ENCODE data around the gene KCTD21. TPM values are rescaled to one million over a fixed set of nuclear protein-coding genes. Genes with fewer than 3 reads are reported as not detected.

Gene KCTD21
- total and polyA plus RNA-seq, 2 experiments from 2014 or later: 4.7 to 8.2 TPM

DNA sequence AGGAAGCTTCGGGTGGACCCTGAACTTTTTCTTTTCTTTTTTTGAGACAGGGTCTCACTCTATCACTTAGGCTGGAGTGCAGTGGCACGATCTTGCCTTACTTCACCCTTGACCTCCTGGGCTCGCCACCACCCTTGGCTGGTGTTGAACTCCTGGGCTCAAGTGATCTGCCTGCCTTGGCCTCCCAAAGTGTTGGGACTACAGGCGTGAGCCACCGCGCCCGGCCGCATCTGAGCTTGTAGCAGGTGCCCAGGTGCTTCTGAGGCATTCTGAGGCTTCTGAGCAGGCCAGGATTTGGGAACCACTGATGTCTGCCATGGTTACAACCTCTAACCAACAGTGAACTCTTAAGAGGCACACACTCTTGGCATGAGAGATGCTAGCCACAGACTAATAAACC lies 5.4 kb upstream of the KCTD21 start:
- Histone ChIP-seq H3K4me3 (no peak overlapping the region), H3K9me3 (ENCODE audit: low read depth) (no peaks in the 10 kb centered on the region), H4K20me1 (ENCODE audit: insufficient read depth, poor library complexity, severe bottlenecking) (peaks cover 2% of the 10 kb centered on the region), H3K4me2 (no peak overlapping the region), H3K9me2 (replicated peaks; ENCODE audit: insufficient read depth) (no peaks in the 10 kb centered on the region), H3K36me3 (replicated peaks; ENCODE audit: insufficient read depth, low read depth) (no peaks in the 10 kb centered on the region), H3K27me3 (no peaks in the 10 kb centered on the region), H2AFZ (no peak overlapping the region), H3K4me1 (ENCODE audit: insufficient read depth) (peaks cover 17% of the 10 kb centered on the region), H3K27ac (no peak overlapping the region), H3K79me2 (peaks cover 54% of the 10 kb centered on the region)
- DNase-seq (ENCODE audit: low spot score): no peak
- TF ChIP-seq EZH2phosphoT487 (IDR thresholded peaks at IDR 0.05; ENCODE audit: low read depth, severe bottlenecking, unreplicated experiment): no peak
- TF ChIP-seq EZH2 (IDR thresholded peaks at IDR 0.05; ENCODE audit: borderline replicate concordance): no peak
- TF ChIP-seq, protein P1, sequence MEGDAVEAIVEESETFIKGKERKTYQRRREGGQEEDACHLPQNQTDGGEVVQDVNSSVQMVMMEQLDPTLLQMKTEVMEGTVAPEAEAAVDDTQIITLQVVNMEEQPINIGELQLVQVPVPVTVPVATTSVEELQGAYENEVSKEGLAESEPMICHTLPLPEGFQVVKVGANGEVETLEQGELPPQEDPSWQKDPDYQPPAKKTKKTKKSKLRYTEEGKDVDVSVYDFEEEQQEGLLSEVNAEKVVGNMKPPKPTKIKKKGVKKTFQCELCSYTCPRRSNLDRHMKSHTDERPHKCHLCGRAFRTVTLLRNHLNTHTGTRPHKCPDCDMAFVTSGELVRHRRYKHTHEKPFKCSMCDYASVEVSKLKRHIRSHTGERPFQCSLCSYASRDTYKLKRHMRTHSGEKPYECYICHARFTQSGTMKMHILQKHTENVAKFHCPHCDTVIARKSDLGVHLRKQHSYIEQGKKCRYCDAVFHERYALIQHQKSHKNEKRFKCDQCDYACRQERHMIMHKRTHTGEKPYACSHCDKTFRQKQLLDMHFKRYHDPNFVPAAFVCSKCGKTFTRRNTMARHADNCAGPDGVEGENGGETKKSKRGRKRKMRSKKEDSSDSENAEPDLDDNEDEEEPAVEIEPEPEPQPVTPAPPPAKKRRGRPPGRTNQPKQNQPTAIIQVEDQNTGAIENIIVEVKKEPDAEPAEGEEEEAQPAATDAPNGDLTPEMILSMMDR (IDR thresholded peaks at IDR 0.05; ENCODE audit: poor library complexity): no peak
- WGBS (ENCODE audit: low lambda C conversion rate, missing lambda C conversion rate): 89% methylated on average over 8 of the region's 8 CpGs

DNA sequence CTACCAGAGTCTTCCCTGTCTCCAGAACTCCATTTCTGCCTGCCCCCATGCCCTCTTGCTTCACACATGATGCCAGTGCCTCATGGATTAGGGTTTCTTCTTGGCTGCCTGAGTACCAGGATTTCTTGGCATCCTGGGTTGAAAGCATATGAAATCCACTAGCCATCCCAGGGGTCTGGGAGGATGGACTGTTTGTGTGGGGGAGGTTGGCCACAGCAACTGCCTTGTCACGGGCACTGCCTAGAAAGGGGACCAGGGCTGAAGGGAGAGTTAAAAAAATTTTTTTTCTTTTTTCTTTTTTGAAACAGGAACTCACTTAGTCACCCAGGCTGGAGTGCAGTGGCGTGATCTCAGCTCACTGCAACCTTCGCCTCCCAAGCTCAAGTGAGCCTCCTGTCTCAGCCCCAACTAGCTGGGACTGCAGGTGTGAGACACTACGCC lies 4.5 kb upstream of the KCTD21 start:
- WGBS (ENCODE audit: low lambda C conversion rate, missing lambda C conversion rate): 93% methylated on average over 4 of the region's 4 CpGs
- no peaks in the 10 kb centered on the region for H3K27me3 ChIP-seq
- no peaks in the 10 kb centered on the region for H3K9me2 ChIP-seq (replicated peaks; ENCODE audit: insufficient read depth)
- H3K36me3 ChIP-seq (replicated peaks; ENCODE audit: insufficient read depth, low read depth): no peaks in the 10 kb centered on the region
- no peak overlapping the region for H2AFZ ChIP-seq
- H3K9me3 ChIP-seq (ENCODE audit: low read depth): no peaks in the 10 kb centered on the region
- H4K20me1 ChIP-seq (ENCODE audit: insufficient read depth, poor library complexity, severe bottlenecking): peaks cover 2% of the 10 kb centered on the region
- no peak for DNase-seq (ENCODE audit: low spot score)
- H3K4me3 ChIP-seq: no peak overlapping the region
- no peak overlapping the region for H3K4me2 ChIP-seq
- no peak overlapping the region for H3K27ac ChIP-seq
- H3K79me2 ChIP-seq: peaks cover 55% of the 10 kb centered on the region
- peaks cover 17% of the 10 kb centered on the region for H3K4me1 ChIP-seq (ENCODE audit: insufficient read depth)
- TF ChIP-seq, protein P1 (IDR thresholded peaks at IDR 0.05; ENCODE audit: poor library complexity): no peak
- TF ChIP-seq EZH2 (IDR thresholded peaks at IDR 0.05; ENCODE audit: borderline replicate concordance): no peak
- no peak for TF ChIP-seq EZH2phosphoT487 (IDR thresholded peaks at IDR 0.05; ENCODE audit: low read depth, severe bottlenecking, unreplicated experiment)

DNA sequence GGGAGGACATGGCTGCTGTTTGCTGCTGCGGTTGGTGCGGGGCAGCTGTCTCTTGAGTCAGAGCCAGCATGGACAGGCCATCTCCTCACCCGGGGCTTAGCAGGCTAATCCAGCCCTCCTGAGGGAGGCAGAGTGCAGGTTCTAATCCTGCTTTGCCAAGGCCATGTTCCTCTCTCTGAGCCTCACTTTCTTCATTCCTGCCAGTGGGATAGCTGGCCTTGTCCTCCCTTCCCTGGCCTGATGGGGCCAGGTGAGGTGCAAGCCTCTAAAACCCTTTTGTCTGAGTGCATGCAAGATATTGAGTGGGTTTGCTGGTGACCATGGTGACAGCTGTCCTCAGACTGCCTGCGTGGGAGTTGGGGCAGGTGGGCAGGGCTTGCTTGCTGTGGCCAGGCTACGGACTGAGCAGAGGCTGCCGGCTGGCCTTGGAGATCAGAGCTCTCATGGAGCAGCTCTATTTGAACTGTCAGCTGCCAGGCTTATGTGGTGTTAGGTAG lies 3.8 kb upstream of the KCTD21 start:
- no peaks in the 10 kb centered on the region for H3K36me3 ChIP-seq (replicated peaks; ENCODE audit: insufficient read depth, low read depth)
- no peak for DNase-seq (ENCODE audit: low spot score)
- no peaks in the 10 kb centered on the region for H3K27me3 ChIP-seq
- peaks cover 60% of the 10 kb centered on the region for H3K79me2 ChIP-seq
- H3K9me3 ChIP-seq (ENCODE audit: low read depth): no peaks in the 10 kb centered on the region
- peaks cover 21% of the 10 kb centered on the region for H3K4me1 ChIP-seq (ENCODE audit: insufficient read depth)
- no peak overlapping the region for H3K27ac ChIP-seq
- H4K20me1 ChIP-seq (ENCODE audit: insufficient read depth, poor library complexity, severe bottlenecking): peaks cover 2% of the 10 kb centered on the region
- no peak overlapping the region for H3K4me2 ChIP-seq
- H2AFZ ChIP-seq: no peak overlapping the region
- H3K9me2 ChIP-seq (replicated peaks; ENCODE audit: insufficient read depth): no peaks in the 10 kb centered on the region
- H3K4me3 ChIP-seq: no peak overlapping the region
- TF ChIP-seq EZH2phosphoT487 (IDR thresholded peaks at IDR 0.05; ENCODE audit: low read depth, severe bottlenecking, unreplicated experiment): no peak
- TF ChIP-seq EZH2 (IDR thresholded peaks at IDR 0.05; ENCODE audit: borderline replicate concordance): no peak
- WGBS (ENCODE audit: low lambda C conversion rate, missing lambda C conversion rate): 81% methylated on average over 6 of the region's 6 CpGs

DNA sequence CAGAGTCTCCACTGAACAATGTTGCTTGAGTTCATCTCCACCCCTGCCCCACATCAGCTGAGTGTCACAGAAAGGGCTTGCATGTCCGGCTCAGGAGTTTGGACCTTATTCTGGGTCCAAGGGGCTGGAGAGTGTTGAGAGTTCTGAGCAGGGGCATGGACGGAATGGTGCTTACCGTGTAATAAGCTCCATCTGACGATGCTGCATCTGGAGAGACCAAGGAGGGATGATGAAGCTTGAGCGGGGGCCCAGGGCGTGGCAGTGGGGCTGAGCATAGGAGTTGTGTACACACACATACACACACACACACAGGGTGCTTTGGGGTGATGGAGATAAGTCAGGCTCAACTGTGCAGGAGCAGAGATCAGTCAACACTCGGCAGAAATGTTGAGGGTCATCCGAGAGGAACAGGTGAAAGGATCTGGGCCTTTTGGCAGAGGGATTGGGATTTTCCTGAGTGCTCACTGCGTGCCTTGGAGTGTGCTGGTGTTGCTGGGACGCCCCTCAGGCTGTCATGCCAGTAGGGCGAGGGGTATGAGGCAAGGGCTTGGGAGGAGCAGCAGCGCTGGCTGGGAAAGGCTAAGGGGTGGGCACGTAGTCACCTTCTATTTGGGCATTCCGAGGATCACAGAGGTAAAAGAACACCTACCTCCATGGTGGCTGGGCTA lies 2.6 kb upstream of the KCTD21 start:
- Histone ChIP-seq H3K4me1 (ENCODE audit: insufficient read depth) (peaks cover 31% of the 10 kb centered on the region), H3K36me3 (replicated peaks; ENCODE audit: insufficient read depth, low read depth) (no peaks in the 10 kb centered on the region), H3K9me2 (replicated peaks; ENCODE audit: insufficient read depth) (no peaks in the 10 kb centered on the region), H3K4me3 (no peak overlapping the region), H2AFZ (no peak overlapping the region), H3K4me2 (no peak overlapping the region), H3K9me3 (ENCODE audit: low read depth) (no peaks in the 10 kb centered on the region), H3K27ac (no peak overlapping the region), H3K79me2 (peaks cover 70% of the 10 kb centered on the region), H4K20me1 (ENCODE audit: insufficient read depth, poor library complexity, severe bottlenecking) (peaks cover 2% of the 10 kb centered on the region), H3K27me3 (no peaks in the 10 kb centered on the region)
- no peak for TF ChIP-seq EZH2 (IDR thresholded peaks at IDR 0.05; ENCODE audit: borderline replicate concordance)
- TF ChIP-seq EZH2phosphoT487 (IDR thresholded peaks at IDR 0.05; ENCODE audit: low read depth, severe bottlenecking, unreplicated experiment): no peak
- TF ChIP-seq, protein P1 (IDR thresholded peaks at IDR 0.05; ENCODE audit: poor library complexity): no peak
- WGBS (ENCODE audit: low lambda C conversion rate, missing lambda C conversion rate): 91% methylated on average over 14 of the region's 14 CpGs
- no peak for DNase-seq (ENCODE audit: low spot score)

Data from hepatocyte (in vitro differentiated cells).